ENCODE results near the gene PRLR. TPM values are rescaled to one million over a fixed set of nuclear protein-coding genes. Genes with fewer than 3 reads are reported as not detected.

Gene PRLR
- total and polyA plus RNA-seq, 2 of the 13 experiments (the other 11 are each of a cell fraction or from before 2014, with no cell fraction given): 12.2 to 13.3 TPM

DNA sequence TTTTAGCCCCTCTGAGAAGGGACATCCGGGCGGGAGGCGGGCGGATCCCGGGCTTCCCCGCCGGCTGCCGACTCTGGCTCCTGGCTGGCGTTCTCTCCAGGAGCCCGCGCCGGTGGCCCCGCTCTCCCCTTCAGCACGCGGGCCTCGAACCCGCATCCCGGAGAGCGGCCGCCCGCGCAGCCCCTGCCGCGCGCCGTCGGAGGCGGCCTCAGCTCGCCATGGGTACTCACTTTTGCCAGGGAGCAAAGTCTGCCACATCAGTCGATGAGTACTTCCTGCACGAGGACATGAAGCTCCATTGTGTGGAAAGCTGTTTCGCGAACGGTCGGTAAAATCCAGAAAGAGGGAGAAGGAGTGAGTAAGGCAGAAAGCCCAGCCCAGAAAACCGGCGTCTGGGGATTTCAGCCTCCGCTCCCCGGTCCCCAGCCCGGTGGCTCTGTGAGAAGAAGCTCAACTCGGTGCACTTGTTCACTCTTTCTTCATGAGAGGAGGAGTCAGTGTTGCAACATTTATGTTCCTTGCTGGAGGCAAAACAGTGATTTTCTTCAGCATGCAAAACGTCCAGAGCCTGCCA, at the start of gene PRLR (continued):
- TF ChIP-seq ZNF766 (CRISPR knock-in tag; IDR thresholded peaks at IDR 0.05; ENCODE audit: borderline replicate concordance) (peak; percentile 80; the same call in 1 of the 2 replicates), TAF1 (CRISPR knock-in tag; IDR thresholded peaks at IDR 0.05) (no peak; the same call in 1 of the 2 replicates), ZBTB21 (CRISPR knock-in tag; IDR thresholded peaks at IDR 0.05) (no peak), REXO4 (CRISPR knock-in tag; IDR thresholded peaks at IDR 0.05; ENCODE audit: borderline replicate concordance) (no peak), ZNF841 (CRISPR knock-in tag; IDR thresholded peaks at IDR 0.05; ENCODE audit: borderline replicate concordance) (no peak), ZEB1 (IDR thresholded peaks at IDR 0.05; ENCODE audit: insufficient replicate concordance, low read depth) (no peak), ETV5 (CRISPR knock-in tag; IDR thresholded peaks at IDR 0.05; ENCODE audit: borderline replicate concordance) (peak; percentile 85), ZNF709 (CRISPR knock-in tag; IDR thresholded peaks at IDR 0.05) (no peak), ZNF234 (CRISPR knock-in tag; conservative IDR thresholded peaks at IDR 0.05) (no peak), ETV6 (CRISPR knock-in tag; conservative IDR thresholded peaks at IDR 0.05) (no peak), SMAD1 (CRISPR knock-in tag; IDR thresholded peaks at IDR 0.05; ENCODE audit: borderline replicate concordance, low read depth) (no peak), PHB2 (IDR thresholded peaks at IDR 0.05; ENCODE audit: partially characterized antibody) (no peak), REPIN1 (CRISPR knock-in tag; IDR thresholded peaks at IDR 0.05; ENCODE audit: borderline replicate concordance, low read depth) (no peak), ZNF674 (CRISPR knock-in tag; IDR thresholded peaks at IDR 0.05; ENCODE audit: low read depth) (no peak), TCF12 (IDR thresholded peaks at IDR 0.05) (no peak), TCF12 (CRISPR knock-in tag; IDR thresholded peaks at IDR 0.05) (no peak)
- TF ChIP-seq, protein P1, sequence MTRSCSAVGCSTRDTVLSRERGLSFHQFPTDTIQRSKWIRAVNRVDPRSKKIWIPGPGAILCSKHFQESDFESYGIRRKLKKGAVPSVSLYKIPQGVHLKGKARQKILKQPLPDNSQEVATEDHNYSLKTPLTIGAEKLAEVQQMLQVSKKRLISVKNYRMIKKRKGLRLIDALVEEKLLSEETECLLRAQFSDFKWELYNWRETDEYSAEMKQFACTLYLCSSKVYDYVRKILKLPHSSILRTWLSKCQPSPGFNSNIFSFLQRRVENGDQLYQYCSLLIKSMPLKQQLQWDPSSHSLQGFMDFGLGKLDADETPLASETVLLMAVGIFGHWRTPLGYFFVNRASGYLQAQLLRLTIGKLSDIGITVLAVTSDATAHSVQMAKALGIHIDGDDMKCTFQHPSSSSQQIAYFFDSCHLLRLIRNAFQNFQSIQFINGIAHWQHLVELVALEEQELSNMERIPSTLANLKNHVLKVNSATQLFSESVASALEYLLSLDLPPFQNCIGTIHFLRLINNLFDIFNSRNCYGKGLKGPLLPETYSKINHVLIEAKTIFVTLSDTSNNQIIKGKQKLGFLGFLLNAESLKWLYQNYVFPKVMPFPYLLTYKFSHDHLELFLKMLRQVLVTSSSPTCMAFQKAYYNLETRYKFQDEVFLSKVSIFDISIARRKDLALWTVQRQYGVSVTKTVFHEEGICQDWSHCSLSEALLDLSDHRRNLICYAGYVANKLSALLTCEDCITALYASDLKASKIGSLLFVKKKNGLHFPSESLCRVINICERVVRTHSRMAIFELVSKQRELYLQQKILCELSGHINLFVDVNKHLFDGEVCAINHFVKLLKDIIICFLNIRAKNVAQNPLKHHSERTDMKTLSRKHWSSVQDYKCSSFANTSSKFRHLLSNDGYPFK (CRISPR knock-in tag; IDR thresholded peaks at IDR 0.05; ENCODE audit: borderline replicate concordance): no peak
- TF ChIP-seq, protein P2, sequence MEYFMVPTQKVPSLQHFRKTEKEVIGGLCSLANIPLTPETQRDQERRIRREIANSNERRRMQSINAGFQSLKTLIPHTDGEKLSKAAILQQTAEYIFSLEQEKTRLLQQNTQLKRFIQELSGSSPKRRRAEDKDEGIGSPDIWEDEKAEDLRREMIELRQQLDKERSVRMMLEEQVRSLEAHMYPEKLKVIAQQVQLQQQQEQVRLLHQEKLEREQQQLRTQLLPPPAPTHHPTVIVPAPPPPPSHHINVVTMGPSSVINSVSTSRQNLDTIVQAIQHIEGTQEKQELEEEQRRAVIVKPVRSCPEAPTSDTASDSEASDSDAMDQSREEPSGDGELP (IDR thresholded peaks at IDR 0.05; ENCODE audit: borderline replicate concordance, low read depth): no peak
- TF ChIP-seq, protein P3, sequence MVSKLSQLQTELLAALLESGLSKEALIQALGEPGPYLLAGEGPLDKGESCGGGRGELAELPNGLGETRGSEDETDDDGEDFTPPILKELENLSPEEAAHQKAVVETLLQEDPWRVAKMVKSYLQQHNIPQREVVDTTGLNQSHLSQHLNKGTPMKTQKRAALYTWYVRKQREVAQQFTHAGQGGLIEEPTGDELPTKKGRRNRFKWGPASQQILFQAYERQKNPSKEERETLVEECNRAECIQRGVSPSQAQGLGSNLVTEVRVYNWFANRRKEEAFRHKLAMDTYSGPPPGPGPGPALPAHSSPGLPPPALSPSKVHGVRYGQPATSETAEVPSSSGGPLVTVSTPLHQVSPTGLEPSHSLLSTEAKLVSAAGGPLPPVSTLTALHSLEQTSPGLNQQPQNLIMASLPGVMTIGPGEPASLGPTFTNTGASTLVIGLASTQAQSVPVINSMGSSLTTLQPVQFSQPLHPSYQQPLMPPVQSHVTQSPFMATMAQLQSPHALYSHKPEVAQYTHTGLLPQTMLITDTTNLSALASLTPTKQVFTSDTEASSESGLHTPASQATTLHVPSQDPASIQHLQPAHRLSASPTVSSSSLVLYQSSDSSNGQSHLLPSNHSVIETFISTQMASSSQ (IDR thresholded peaks at IDR 0.05; ENCODE audit: low read depth): no peak
- TF ChIP-seq, protein P3 (CRISPR knock-in tag; IDR thresholded peaks at IDR 0.05; ENCODE audit: borderline replicate concordance): no peak
